BLaER1 treated with 17β-estradiol and CSF1 and Interleukin-3, amounts not matched to agents 10 nM and 100 nM (cell line): ENCODE data around the gene YIPF3.
A peak's percentile ranks its signal among the peaks of the same experiment; 100 is the strongest.
"Not testable (repeated sequence)": the region's sequence is repeated elsewhere in the genome, so short reads cannot be mapped to it uniquely, and the experiment has no call there.

ENCODE experiments used
- H3K27ac ChIP-seq, 11 experiments: shearing (Covaris generic); formaldehyde crosslinking; 2 replicates each; pipeline ENCODE4 v1.8.1; 2022
- H3K27me3 ChIP-seq, 11 experiments: shearing (Covaris generic); formaldehyde crosslinking; 2 replicates each; pipeline ENCODE4 v1.8.1; 2022
- H3K36me3 ChIP-seq, 11 experiments: shearing (Covaris generic); formaldehyde crosslinking; 2 replicates each; pipeline ENCODE4 v1.8.1; 2022
- H3K4me1 ChIP-seq, 10 experiments: shearing (Covaris generic); formaldehyde crosslinking; 2 replicates each; pipeline ENCODE4 v1.8.1; 2022
- H3K4me2 ChIP-seq, 11 experiments: shearing (Covaris generic); formaldehyde crosslinking; 2 replicates each; pipeline ENCODE4 v1.8.1; 2022
- H3K4me3 ChIP-seq, 10 experiments: shearing (Covaris generic); formaldehyde crosslinking; 2 replicates each; pipeline ENCODE4 v1.8.1; 2022
- H3K9ac ChIP-seq, 11 experiments: shearing (Covaris generic); formaldehyde crosslinking; 2 replicates each; pipeline ENCODE4 v1.8.1; 2022
- H3K9me3 ChIP-seq, 11 experiments: shearing (Covaris generic); formaldehyde crosslinking; replicated peaks in 1 of 11; 2 replicates each; pipeline ENCODE4 v1.8.1; 2022
- H4K20me1 ChIP-seq, 11 experiments: shearing (Covaris generic); formaldehyde crosslinking; 2 replicates each; pipeline ENCODE4 v1.8.1; 2022
- Cebpa-rat ChIP-seq, 11 experiments: shearing (Covaris generic); IDR thresholded peaks; 2 replicates each; pipeline ENCODE4 v1.8.1; 2022

The YIPF3 gene

DNA sequence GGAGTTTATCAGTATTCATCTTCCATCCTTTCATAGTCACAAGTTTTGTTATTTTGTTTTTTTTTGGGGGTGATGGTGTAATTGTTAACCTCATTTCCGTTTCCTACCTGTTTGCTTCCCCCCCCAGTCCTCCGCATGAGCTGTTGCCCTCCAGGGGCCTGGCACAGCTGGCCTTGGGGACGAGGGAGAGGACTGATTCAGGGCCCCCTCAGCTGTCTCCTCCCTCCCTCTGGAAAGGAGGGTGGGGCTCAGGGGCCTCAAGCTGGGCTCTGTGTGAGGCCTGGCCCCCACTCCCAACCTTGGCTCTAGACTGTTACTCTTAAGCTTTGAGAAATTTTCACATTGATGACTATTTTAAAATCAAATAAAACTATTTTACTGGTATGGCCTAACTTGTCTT, 10.6 kb downstream of the YIPF3 start:
- H3K9ac ChIP-seq = peak overlapping the region in 4 of 11 experiments; percentile 28 to 47 (median 30); a peak in 3 of 22 replicates
- no peaks in the 10 kb centered on the region for H3K9me3 ChIP-seq
- 0 out of 22 replicates have a peak overlapping the region, but pooled peaks of 1 of the 11 experiments have one; percentile 12 for H3K27ac ChIP-seq
- peaks cover 18 to 42% (median 31%) of the 10 kb centered on the region in 10 experiments for H3K4me1 ChIP-seq
- H3K36me3 ChIP-seq = peaks cover 47 to 58% (median 54%) of the 10 kb centered on the region in 11 experiments
- peaks cover 7 to 84% (median 45%) of the 10 kb centered on the region in 11 experiments; a peak in 20 of 22 replicates for H4K20me1 ChIP-seq
- peaks cover 32 to 39% (median 36%) of the 10 kb centered on the region in 11 experiments for H3K27me3 ChIP-seq
- no peak for TF ChIP-seq Cebpa-rat (IDR thresholded peaks at IDR 0.05)
- H3K4me2 ChIP-seq = peak overlapping the region in 6 of 11 experiments; percentile 0 to 41 (median 18); a peak in 6 of 22 replicates
- H3K4me3 ChIP-seq = no peak overlapping the region

DNA sequence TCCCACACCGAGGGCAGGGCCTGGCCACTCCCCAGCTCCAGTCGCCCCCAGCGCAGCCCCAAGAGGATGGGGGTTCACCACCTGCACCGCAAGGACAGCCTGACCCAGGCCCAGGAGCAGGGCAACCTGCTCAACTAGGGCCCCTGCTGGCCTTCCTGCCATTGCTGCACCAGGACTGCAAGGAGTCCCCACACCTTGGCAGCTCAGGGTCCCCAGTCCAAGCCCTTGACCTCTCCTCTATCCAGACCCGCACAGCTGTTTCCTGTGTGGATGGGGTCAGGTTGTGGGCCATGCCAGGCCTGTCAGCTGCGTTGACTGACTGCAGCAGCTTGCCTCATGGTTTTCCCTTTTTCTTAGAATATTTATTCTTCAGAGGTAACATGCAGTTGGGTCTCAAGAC, 11.0 kb downstream of the YIPF3 start:
- Histone ChIP-seq H3K4me3 (no peak overlapping the region), H3K9ac (peak overlapping the region in 4 of 11 experiments; percentile 28 to 47 (median 30); a peak in 1 of 22 replicates), H3K4me1 (peaks cover 16 to 38% (median 28%) of the 10 kb centered on the region in 10 experiments), H3K27me3 (peaks cover 32 to 39% (median 35%) of the 10 kb centered on the region in 11 experiments), H4K20me1 (peaks cover 4 to 80% (median 40%) of the 10 kb centered on the region in 11 experiments; a peak in 20 of 22 replicates), H3K27ac (0 out of 22 replicates have a peak overlapping the region, but pooled peaks of 1 of the 11 experiments have one; percentile 12), H3K36me3 (peaks cover 47 to 58% (median 54%) of the 10 kb centered on the region in 11 experiments), H3K4me2 (peak overlapping the region in 5 of 11 experiments; percentile 0 to 41 (median 12); a peak in 4 of 22 replicates), H3K9me3 (no peaks in the 10 kb centered on the region)
- TF ChIP-seq Cebpa-rat (IDR thresholded peaks at IDR 0.05) = no peak

DNA sequence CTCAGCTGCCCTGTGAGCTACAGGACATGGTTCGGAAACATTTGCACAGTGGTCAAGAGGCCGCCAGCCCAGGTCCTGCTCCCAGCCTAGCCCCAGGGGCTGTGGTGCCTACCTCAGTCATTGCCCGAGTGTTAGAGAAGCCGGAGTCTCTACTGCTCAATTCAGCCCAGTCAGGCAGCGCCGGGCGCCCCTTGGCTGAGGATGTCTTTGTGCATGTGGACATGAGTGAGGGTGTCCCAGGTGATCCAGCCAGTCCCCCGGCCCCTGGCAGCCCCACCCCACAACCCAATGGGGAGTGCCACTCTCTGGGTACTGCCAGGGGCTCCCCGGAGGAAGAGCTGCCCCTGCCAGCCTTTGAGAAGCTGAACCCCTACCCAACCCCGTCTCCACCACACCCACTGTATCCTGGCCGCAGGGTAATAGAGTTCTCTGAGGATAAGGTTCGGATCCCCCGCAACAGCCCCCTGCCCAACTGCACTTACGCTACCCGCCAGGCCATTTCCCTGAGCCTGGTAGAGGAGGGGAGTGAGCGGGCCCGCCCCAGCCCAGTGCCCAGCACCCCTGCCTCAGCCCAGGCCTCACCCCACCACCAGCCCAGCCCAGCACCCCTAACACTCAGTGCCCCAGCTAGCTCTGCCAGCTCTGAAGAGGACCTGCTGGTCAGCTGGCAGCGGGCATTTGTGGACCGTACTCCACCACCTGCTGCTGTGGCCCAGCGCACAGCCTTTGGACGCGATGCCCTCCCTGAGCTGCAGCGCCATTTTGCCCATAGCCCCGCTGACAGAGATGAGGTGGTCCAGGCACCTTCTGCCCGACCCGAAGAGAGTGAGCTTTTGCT, 11.8 kb downstream of the YIPF3 start:
- H3K4me2 ChIP-seq = no peak overlapping the region
- H3K9ac ChIP-seq = no peak overlapping the region
- TF ChIP-seq Cebpa-rat (IDR thresholded peaks at IDR 0.05) = no peak
- H3K27me3 ChIP-seq = peaks cover 26 to 31% (median 29%) of the 10 kb centered on the region in 11 experiments
- peaks cover 11 to 32% (median 23%) of the 10 kb centered on the region in 10 experiments; a peak in 19 of 20 replicates for H3K4me1 ChIP-seq
- H3K27ac ChIP-seq = no peak overlapping the region
- no peak overlapping the region for H3K4me3 ChIP-seq
- H3K36me3 ChIP-seq = peaks cover 52 to 63% (median 61%) of the 10 kb centered on the region in 11 experiments
- H3K9me3 ChIP-seq = no peaks in the 10 kb centered on the region
- peaks cover 0 to 77% (median 36%) of the 10 kb centered on the region in 11 experiments; a peak in 18 of 22 replicates for H4K20me1 ChIP-seq

DNA sequence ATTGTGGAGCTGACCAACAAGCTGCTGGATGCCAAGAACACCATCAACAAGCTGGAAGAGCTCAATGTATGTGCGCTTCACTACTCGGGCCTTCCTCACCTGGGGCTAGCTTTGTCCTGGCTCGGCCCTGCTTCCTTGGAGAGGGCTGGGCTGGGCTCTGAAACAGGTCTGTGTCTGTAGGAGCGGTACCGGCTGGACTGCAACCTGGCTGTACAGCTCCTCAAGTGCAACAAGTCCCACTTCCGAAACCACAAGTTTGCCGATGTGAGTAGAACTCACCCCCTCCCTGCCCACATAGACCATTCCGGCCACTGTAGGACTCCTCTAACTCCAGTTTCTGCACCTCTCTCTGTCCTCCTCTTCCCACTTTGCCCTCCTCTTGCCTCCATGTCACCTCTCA, 13.3 kb downstream of the YIPF3 start:
- Histone ChIP-seq H3K4me1 (peaks cover 0 to 19% (median 11%) of the 10 kb centered on the region in 10 experiments; a peak in 16 of 20 replicates), H3K27ac (no peak overlapping the region), H3K4me3 (no peak overlapping the region), H3K9me3 (no peaks in the 10 kb centered on the region), H3K36me3 (peaks cover 67 to 78% (median 76%) of the 10 kb centered on the region in 11 experiments), H3K4me2 (no peak overlapping the region), H3K27me3 (peaks cover 11 to 16% (median 14%) of the 10 kb centered on the region in 11 experiments), H4K20me1 (peaks cover 0 to 73% (median 27%) of the 10 kb centered on the region in 11 experiments; a peak in 18 of 22 replicates), H3K9ac (no peak overlapping the region; a peak in 1 of 22 replicates)
- no peak for TF ChIP-seq Cebpa-rat (IDR thresholded peaks at IDR 0.05)

DNA sequence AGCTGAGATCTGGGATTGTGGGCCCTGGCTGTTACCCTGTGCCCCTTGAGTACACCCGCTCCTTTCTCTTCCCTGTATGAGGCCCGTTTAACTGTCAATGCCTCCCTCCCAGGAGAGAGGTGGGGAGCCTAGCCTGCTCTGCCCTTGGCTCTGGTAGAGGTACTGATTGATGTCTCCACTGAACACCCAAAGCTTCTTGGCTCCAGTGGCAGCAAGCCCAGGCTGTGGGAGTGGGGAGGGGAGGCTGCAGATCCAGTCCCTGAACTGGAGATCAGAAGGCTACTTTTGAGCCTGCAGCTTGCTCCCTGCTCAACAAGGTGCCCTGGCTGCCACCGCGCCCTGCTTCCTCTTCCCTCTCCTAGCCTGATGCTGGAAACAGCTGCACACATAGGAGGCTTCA, 14.1 kb downstream of the YIPF3 start:
- Histone ChIP-seq H3K27ac (no peak overlapping the region), H3K36me3 (peaks cover 75 to 86% (median 84%) of the 10 kb centered on the region in 11 experiments), H3K9me3 (no peaks in the 10 kb centered on the region), H3K4me2 (no peak overlapping the region), H4K20me1 (peaks cover 0 to 69% (median 26%) of the 10 kb centered on the region in 11 experiments; a peak in 18 of 22 replicates), H3K4me1 (peaks cover 0 to 15% (median 9%) of the 10 kb centered on the region in 10 experiments; a peak in 12 of 20 replicates), H3K4me3 (no peak overlapping the region), H3K27me3 (peaks cover 3 to 8% (median 6%) of the 10 kb centered on the region in 11 experiments; a peak in 21 of 22 replicates), H3K9ac (no peak overlapping the region; a peak in 2 of 22 replicates)
- TF ChIP-seq Cebpa-rat (IDR thresholded peaks at IDR 0.05) = no peak

DNA sequence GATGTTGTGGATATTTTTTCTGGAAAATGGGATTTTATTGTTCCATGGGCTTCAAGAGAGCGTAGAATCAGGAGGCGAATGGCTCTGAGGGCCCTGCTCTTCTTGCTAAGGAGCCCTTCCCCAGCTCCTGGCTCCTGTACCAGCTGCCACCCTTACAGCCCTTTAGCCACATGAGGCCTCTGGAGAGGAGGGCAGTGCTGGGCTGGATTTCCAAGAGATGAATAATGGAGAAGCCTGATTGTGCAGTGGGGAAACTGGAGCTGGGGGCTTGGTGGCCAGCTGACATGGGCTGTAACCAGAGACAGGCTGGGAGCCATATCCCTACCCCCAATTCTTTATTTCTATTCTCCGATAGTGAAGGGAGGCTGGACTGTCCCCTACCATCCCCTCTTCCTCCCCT, 15.8 kb downstream of the YIPF3 start:
- peak overlapping the region in 3 of 11 experiments; percentile 11 to 26 (median 17); a peak in 2 of 22 replicates for H3K9ac ChIP-seq
- H3K36me3 ChIP-seq = peaks cover 78 to 93% (median 88%) of the 10 kb centered on the region in 11 experiments

DNA sequence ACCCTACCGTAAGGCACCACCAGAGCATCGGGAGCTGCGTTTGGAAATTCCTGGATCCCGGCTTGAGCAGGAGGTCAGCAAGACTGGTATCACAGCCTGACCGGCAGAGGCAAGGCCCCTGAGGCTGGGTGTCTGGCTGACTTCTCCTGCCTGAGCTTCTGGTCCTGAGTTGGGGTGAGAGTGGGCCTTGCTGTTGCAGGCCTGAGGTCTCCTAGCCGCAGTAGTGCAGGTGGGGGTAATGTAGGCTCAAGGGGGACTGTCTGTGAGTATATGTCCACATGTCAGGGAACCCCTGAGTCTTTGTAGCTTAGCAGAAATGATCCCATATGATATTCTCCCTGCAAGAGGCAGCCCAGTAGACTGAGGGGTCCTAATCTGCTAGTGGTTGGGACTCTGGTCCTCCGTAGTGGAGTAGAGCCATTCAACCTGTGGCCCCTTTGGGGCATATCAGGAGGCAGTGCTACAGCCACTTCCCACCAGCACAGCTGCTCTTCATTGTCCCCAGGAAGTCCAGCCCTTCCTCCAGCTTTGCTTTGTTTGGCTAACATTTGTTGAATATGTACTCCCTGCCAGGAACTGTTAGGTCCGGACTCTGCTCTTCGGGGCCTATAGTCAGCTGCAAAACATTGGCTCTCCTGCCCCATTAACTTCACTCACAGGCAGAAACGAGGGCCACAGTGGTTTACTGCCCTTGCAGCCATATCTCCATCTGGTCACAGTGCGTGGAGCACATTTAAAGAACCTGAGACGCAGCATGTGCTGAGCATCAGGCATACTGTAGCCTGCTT, 17.5 kb downstream of the YIPF3 start:
- H3K4me1 ChIP-seq = peaks cover 19 to 29% (median 22%) of the 10 kb centered on the region in 10 experiments
- H3K4me3 ChIP-seq = no peak overlapping the region
- H4K20me1 ChIP-seq = peaks cover 17 to 67% (median 29%) of the 10 kb centered on the region in 11 experiments; a peak in 20 of 22 replicates
- no peaks in the 10 kb centered on the region for H3K9me3 ChIP-seq
- H3K4me2 ChIP-seq = no peak overlapping the region
- H3K9ac ChIP-seq = no peak overlapping the region
- no peaks in the 10 kb centered on the region for H3K27me3 ChIP-seq
- peaks cover 64 to 82% (median 74%) of the 10 kb centered on the region in 11 experiments for H3K36me3 ChIP-seq
- no peak for TF ChIP-seq Cebpa-rat (IDR thresholded peaks at IDR 0.05)
- H3K27ac ChIP-seq = no peak overlapping the region

More for the DNA sequence above, 15.8 kb downstream of the YIPF3 start:
- H3K27ac ChIP-seq = no peak overlapping the region
- H3K9me3 ChIP-seq = no peaks in the 10 kb centered on the region
- peaks cover 3 to 17% (median 10%) of the 10 kb centered on the region in 10 experiments for H3K4me1 ChIP-seq
- no peak overlapping the region for H3K4me3 ChIP-seq
- H3K4me2 ChIP-seq = no peak overlapping the region
- H3K27me3 ChIP-seq = no peaks in the 10 kb centered on the region
- peaks cover 3 to 67% (median 21%) of the 10 kb centered on the region in 11 experiments; a peak in 19 of 22 replicates for H4K20me1 ChIP-seq
- no peak for TF ChIP-seq Cebpa-rat (IDR thresholded peaks at IDR 0.05)

DNA sequence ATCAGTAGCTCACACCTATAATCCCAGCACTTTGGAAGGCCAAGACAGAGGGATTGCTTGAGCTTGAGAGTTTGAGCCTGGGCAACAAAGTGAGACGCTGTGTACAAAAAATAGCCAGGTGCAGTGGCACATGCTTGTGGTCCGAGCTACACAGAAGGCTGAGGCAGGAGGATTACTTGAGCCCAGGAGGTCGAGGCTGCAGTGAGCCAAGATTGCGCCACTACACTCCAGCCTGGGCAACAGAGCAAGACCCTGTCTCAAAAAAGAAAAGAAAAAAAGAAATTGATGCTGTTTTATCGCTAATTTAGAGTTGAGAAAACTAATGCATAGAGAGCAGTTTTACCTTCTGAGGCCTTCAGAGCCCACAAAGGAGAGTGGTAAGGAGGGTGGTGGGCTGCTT, 18.4 kb downstream of the YIPF3 start:
- peaks cover 19 to 34% (median 26%) of the 10 kb centered on the region in 10 experiments for H3K4me1 ChIP-seq
- H3K36me3 ChIP-seq = peaks cover 57 to 81% (median 70%) of the 10 kb centered on the region in 11 experiments
- H3K27ac ChIP-seq, H3K4me2 ChIP-seq, H3K27me3 ChIP-seq, H3K4me3 ChIP-seq, H3K9me3 ChIP-seq: not testable (repeated sequence)
- H3K9ac ChIP-seq = 0 out of 22 replicates have a peak overlapping the region, but pooled peaks of 2 of the 11 experiments have one; percentile 16 to 23
- H4K20me1 ChIP-seq = peaks cover 22 to 71% (median 38%) of the 10 kb centered on the region in 11 experiments; a peak in 20 of 22 replicates
